Fibroblast of lung (primary cell): ENCODE data around the gene GPHN. TPM values are rescaled to one million over a fixed set of nuclear protein-coding genes. Genes with fewer than 3 reads are reported as not detected.

Source experiments
- DNase-seq, 2 donors: peaks; one replicate each; pipeline versions ENCODE4 v3.0.0 to v3.0.0-alpha.2; 2010; ENCODE audit warnings: low read depth in 2 of 2
- H2AFZ ChIP-seq: 2 replicates; pipeline ENCODE4 v1.5.1; 2012; ENCODE audit warnings: low read length, control low read depth, inconsistent platforms
- H3K27ac ChIP-seq: 2 replicates; pipeline ENCODE4 v1.5.1; 2011; ENCODE audit warnings: low read length, control low read depth; ENCODE audit not compliant: insufficient read depth
- H3K27me3 ChIP-seq: 2 replicates; pipeline ENCODE4 v1.5.1; 2011; ENCODE audit warnings: mild to moderate bottlenecking, low read length; ENCODE audit not compliant: control insufficient read depth, insufficient read depth
- H3K36me3 ChIP-seq: 2 replicates; pipeline ENCODE4 v1.5.1; 2011; ENCODE audit warnings: low read length; ENCODE audit not compliant: control insufficient read depth, insufficient read depth
- H3K4me1 ChIP-seq: 2 replicates; pipeline ENCODE4 v1.5.1; 2011; ENCODE audit warnings: low read length; ENCODE audit not compliant: control insufficient read depth, insufficient read depth; ENCODE audit errors: extremely low read depth
- H3K4me2 ChIP-seq: 2 replicates; pipeline ENCODE4 v1.5.1; 2011; ENCODE audit warnings: low read length, control low read depth; ENCODE audit not compliant: insufficient read depth; ENCODE audit errors: extremely low read depth
- H3K4me3 ChIP-seq, 4 experiments: fragments of 200-600 bp in 1 of 4; sonication (generic) in 1 of 4; replicated peaks in 1 of 4; 2 replicates each; pipeline ENCODE4 v1.5.1; 2011 to 2016; ENCODE audit warnings: low read length in 4 of 4, low read depth in 3 of 4, mild to moderate bottlenecking in 3 of 4, control low read depth in 2 of 4, inconsistent platforms in 1 of 4, mixed read lengths in 1 of 4; ENCODE audit not compliant: insufficient read depth in 1 of 4; ENCODE audit errors: control extremely low read depth in 1 of 4
- H3K79me2 ChIP-seq: 2 replicates; pipeline ENCODE4 v1.5.1; 2012; ENCODE audit warnings: mild to moderate bottlenecking, low read length, inconsistent platforms; ENCODE audit not compliant: control insufficient read depth, insufficient read depth
- H3K9ac ChIP-seq: 2 replicates; pipeline ENCODE4 v1.5.1; 2011; ENCODE audit warnings: mild to moderate bottlenecking, low read length, control low read depth; ENCODE audit not compliant: insufficient read depth
- H3K9me3 ChIP-seq: 2 replicates; pipeline ENCODE4 v1.5.1; 2012; ENCODE audit warnings: low read depth, low read length; ENCODE audit not compliant: control insufficient read depth, insufficient read depth
- H4K20me1 ChIP-seq: 2 replicates; pipeline ENCODE4 v1.5.1; 2011; ENCODE audit warnings: low read length; ENCODE audit not compliant: control insufficient read depth, insufficient read depth; ENCODE audit errors: extremely low read depth
- EZH2 ChIP-seq: IDR thresholded peaks from 2 replicates; pipeline ENCODE4 v1.5.1; 2012; ENCODE audit warnings: low read length, control low read depth, mild to moderate bottlenecking; ENCODE audit errors: missing control alignments
- polyA plus RNA-seq, 2 donors: library from polyadenylated mRNA; depleted of rRNA in 1 of 2; stranded (reverse) in 1 of 2; unstranded in 1 of 2; fragments of >200 nt; gene quantifications; 2 replicates each; pipeline ENCODE4 v1.2.1, GENCODE V29; 2011 to 2012; ENCODE audit warnings: missing spikeins in 1 of 2
- total RNA-seq: library from RNA; depleted of rRNA; stranded (reverse); fragments of >200 nt; gene quantifications from 2 replicates; pipeline ENCODE4 v1.2.1, GENCODE V29; 2014
- TF ChIP-seq, protein P1 (sequence below), 2 donors: IDR thresholded peaks in 1 of 2; conservative IDR thresholded peaks in 1 of 2; 1 replicate in 1 of 2; 2 replicates in 1 of 2; pipeline ENCODE4 v1.5.1; 2011 to 2012; ENCODE audit warnings: low read length in 2 of 2, control low read depth in 1 of 2, inconsistent platforms in 1 of 2, low read depth in 1 of 2, mild to moderate bottlenecking in 1 of 2

GPHN gene
- total and polyA plus RNA-seq, 2 donors (not counting 1 experiment from before 2014, with no cell fraction given), result 8.3 to 13.9 TPM

DNA sequence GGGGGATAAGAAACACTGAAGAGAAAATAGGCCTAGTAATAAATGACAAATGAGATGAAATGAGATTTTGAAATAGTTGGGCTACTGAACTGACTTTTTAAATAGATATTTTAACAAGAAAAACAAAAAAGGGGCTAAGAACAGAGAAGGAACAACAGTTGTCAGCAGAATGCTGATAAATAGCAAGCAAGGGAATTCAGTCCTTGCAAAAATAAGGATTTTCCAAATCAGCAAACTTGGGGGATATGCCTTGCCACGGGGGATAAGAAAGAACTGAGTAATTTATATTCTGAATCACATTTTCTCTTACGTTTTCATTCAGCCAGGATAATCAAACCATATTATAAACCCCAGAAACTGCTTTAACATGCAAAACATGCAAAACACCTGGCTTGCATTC is 34.7 kb upstream of the GPHN start:
- H4K20me1 ChIP-seq, result no peaks in the 10 kb centered on the region
- no peak for TF ChIP-seq EZH2
- TF ChIP-seq, protein P1, sequence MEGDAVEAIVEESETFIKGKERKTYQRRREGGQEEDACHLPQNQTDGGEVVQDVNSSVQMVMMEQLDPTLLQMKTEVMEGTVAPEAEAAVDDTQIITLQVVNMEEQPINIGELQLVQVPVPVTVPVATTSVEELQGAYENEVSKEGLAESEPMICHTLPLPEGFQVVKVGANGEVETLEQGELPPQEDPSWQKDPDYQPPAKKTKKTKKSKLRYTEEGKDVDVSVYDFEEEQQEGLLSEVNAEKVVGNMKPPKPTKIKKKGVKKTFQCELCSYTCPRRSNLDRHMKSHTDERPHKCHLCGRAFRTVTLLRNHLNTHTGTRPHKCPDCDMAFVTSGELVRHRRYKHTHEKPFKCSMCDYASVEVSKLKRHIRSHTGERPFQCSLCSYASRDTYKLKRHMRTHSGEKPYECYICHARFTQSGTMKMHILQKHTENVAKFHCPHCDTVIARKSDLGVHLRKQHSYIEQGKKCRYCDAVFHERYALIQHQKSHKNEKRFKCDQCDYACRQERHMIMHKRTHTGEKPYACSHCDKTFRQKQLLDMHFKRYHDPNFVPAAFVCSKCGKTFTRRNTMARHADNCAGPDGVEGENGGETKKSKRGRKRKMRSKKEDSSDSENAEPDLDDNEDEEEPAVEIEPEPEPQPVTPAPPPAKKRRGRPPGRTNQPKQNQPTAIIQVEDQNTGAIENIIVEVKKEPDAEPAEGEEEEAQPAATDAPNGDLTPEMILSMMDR (conservative IDR thresholded peaks at IDR 0.05 in 1 of 2, IDR thresholded peaks at IDR 0.05 in 1 of 2; ENCODE audit: low read depth in 1 of 2, low read length in 2 of 2), result no peak
- no peak overlapping the region for H2AFZ ChIP-seq

DNA sequence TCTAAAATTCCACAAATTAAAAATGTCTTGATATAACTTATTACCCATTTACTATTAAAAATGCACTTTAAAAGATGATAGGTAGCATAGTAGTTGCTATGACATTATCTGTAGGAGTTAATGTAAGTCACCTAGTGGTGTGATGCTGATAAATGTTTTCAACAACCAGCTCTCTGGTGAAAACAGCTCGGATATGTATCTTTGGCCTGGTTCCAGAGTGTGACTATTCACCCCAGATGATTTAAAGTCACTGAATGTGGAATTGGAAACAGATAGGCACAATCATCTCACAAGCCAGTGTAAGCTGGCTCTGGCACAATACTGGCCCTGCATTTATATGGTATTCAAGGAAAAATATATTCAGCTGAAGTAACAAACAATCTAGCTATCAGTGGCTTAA is 31.0 kb upstream of the GPHN start:
- H3K4me3 ChIP-seq, result no peak overlapping the region
- no peaks in the 10 kb centered on the region for H3K79me2 ChIP-seq
- no peak for TF ChIP-seq EZH2
- TF ChIP-seq, protein P1 (conservative IDR thresholded peaks at IDR 0.05 in 1 of 2, IDR thresholded peaks at IDR 0.05 in 1 of 2; ENCODE audit: low read depth in 1 of 2, low read length in 2 of 2), result no peak
- H3K27me3 ChIP-seq, result no peaks in the 10 kb centered on the region
- no peaks in the 10 kb centered on the region for H3K36me3 ChIP-seq
- peak; percentile 17 to 34 for DNase-seq
- no peak overlapping the region for H3K27ac ChIP-seq
- H3K9me3 ChIP-seq, result no peaks in the 10 kb centered on the region
- no peaks in the 10 kb centered on the region for H4K20me1 ChIP-seq
- H3K4me1 ChIP-seq, result no peaks in the 10 kb centered on the region
- H3K9ac ChIP-seq, result no peak overlapping the region
- H2AFZ ChIP-seq, result no peak overlapping the region
- H3K4me2 ChIP-seq, result no peak overlapping the region

More for the DNA sequence above, 34.7 kb upstream of the GPHN start:
- no peak for DNase-seq
- Histone ChIP-seq H3K9me3 (no peaks in the 10 kb centered on the region), H3K79me2 (no peaks in the 10 kb centered on the region), H3K9ac (no peak overlapping the region), H3K4me2 (no peak overlapping the region), H3K4me3 (no peak overlapping the region), H3K27ac (no peak overlapping the region), H3K36me3 (no peaks in the 10 kb centered on the region), H3K27me3 (no peaks in the 10 kb centered on the region), H3K4me1 (no peaks in the 10 kb centered on the region)

DNA sequence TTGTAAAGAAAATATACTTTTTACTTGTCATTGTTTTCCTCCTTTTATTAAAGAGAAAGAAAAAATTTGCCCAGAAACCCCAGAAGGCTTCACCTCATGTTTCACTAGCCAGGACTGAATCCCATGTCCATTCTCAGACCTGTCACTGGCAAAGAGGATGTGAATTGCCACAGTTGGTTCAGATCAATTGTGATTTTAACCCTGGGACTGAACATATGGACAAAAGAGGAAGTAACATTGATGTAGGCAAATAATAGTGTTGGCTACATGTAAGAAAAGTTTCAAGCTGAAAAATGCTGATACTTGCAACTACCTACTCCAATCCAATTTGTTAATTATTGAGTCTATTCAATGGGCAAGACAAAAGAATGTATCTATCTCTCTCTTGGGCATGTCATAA is 30.4 kb upstream of the GPHN start:
- Histone ChIP-seq H3K27ac (no peak overlapping the region), H4K20me1 (no peaks in the 10 kb centered on the region), H2AFZ (no peak overlapping the region), H3K4me1 (no peaks in the 10 kb centered on the region), H3K36me3 (no peaks in the 10 kb centered on the region), H3K4me3 (no peak overlapping the region), H3K27me3 (no peaks in the 10 kb centered on the region), H3K9ac (no peak overlapping the region), H3K4me2 (no peak overlapping the region), H3K9me3 (no peaks in the 10 kb centered on the region), H3K79me2 (no peaks in the 10 kb centered on the region)
- no peak for DNase-seq
- TF ChIP-seq, protein P1 (conservative IDR thresholded peaks at IDR 0.05 in 1 of 2, IDR thresholded peaks at IDR 0.05 in 1 of 2; ENCODE audit: low read depth in 1 of 2, low read length in 2 of 2), result no peak
- no peak for TF ChIP-seq EZH2
